Endothelial cell of hepatic sinusoid (primary cell): ENCODE measurements around the gene ABCB11.

ENCODE experiments used
- in situ Hi-C: cut with HindIII; loops from 2 replicates; pipeline ENCODE4 v1.10.0; 2017; ENCODE audit warnings: low sequenced_read_pairs

The ABCB11 gene

DNA sequence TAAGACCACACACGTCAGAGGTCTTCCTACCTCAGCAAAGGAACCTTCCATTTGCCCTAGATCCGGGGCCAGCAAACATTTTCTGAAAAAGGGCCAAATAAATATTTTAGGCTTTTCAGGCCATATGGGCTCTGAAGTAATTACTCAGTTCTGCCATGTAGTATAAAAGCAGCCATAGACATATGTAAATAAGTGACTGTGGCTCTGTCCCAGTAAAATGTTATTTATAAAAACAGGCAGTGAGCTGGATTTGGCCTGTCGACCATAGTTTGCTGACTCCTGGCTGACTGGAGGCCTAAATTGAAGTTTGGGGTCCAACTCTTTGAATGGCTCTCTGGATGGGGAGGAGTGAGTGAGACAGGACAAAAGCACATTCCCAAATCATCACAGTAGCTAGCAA, 49.5 kb downstream of the ABCB11 start:
- in situ Hi-C loops, result no loop called here

DNA sequence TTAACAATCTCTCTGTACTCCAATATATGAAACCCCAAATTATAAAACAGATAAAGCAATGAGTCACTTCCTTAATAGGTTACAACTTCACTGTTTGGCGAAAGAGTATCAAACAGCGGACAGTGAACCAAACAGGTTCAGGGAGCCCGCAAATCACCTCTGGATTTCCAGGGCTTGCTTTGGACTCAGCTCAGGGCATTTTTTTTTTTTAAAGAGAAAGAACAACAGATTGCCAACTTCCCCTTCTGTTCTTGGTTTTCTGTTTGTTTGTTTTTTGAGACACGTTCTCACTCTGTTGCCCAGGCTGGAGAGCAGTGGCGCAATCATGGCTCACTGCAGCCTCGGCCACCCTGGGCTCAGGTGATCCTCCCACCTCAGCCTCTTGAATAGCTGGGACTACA, 52.7 kb downstream of the ABCB11 start:
- in situ Hi-C loops, result no loop called here

DNA sequence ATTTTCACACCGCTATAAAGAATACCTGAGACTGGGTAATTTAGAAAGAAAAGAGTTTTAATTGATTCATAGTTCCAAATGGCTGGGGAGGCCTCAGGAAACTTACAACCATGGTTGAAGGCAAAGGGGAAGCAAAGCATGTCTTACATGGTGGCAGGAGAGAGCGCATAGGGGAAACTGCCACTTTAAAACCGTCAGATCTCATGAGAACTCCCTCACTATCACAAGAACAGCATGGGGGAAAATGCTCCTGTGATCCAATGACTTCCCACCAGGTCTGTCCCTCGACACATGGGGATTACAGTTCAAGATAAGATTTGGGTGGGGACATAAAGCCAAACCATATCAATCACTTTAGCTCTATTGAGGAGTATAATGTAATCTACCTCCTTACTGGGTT, 53.5 kb downstream of the ABCB11 start:
- in situ Hi-C loops, result no loop called here

DNA sequence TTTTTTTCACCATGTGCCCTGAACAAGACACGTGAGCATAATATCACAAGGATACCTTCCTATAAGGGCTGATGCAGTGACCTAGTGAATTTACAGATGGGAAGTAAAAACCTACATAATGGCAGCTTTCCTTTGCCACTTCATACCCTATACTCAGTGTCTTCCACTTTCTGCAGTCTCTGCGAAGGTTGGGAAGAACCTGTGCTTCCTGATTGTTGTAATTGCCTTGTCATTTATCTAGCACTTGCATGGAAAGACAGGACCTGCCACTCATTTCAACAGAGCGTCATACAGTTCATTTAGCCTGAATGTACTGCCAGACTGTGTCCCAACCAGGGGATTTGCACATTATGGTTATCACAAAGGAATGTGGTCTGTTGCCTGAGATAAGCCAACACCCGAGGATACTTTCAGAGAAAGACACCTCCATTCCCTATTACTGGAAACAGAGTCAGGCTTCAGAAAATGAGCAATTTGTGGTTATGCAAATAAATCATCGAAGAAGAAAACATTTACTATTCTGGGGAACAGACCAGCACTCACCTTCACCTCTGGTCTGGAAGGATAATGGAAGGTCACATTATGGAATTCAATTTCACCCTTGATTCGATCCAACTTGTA, 55.0 kb downstream of the ABCB11 start:
- in situ Hi-C loops, result no loop called here

DNA sequence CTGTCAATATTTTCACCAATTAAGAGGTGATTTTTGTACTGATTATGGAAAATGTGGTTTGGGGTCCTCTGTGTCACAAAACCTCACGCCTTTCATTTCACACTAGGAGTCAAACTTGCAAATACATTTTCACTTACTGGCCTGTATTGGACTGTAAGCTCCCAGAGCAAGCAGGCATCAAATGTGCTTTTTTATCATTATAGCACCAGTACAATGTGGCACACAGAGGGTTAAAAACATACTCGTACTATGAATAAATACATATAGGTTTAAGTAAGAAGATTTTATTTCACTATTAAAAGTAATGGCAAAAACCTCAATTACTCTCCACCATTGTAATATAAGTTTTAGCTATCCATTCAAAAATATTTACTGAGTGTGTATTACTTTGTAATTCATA, 56.7 kb downstream of the ABCB11 start:
- in situ Hi-C loops, result no loop called here

DNA sequence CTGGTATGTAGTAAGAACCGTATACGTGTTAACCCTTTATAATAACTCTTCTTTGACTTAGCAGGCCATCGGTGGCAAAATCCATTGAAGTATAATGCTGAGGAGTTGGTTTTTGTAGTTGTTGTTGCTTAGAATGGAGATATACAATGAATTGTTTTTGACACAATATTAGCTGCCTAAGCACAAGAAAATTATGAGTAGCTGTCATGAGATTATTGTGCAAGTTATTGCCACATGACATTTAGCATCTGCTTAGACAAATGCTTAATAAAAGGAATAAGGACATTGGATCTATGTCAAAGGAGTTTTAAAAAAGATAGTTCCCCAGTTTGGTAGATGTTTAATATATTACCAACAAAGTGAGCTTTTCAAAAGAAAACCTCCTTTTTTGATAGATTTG, 59.9 kb downstream of the ABCB11 start:
- in situ Hi-C loops, result no loop called here

DNA sequence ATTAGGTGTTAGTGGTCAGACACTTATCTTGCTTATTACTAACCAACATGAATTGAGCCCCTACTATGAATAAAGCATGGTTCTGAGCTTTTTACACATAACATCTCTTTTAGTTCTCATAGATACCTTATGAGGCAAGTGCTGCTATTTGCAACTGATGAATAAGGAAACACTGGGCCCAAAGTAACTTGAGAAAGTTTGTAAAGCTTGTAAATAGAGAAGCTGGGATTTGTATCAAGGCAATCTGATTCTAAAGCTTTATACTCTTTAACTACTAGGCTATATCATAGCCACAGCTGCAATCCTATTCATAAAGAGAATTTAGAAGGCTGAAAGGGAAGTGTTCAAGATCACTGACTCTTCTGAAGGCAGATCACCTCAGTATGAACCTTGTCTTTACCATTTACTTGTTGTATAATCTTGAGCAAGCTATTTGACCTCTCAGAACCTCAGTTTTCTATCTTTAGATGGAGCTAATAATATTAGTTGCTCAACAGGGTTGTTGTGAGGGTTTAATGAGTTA, 60.4 kb downstream of the ABCB11 start:
- in situ Hi-C loops, result no loop called here

DNA sequence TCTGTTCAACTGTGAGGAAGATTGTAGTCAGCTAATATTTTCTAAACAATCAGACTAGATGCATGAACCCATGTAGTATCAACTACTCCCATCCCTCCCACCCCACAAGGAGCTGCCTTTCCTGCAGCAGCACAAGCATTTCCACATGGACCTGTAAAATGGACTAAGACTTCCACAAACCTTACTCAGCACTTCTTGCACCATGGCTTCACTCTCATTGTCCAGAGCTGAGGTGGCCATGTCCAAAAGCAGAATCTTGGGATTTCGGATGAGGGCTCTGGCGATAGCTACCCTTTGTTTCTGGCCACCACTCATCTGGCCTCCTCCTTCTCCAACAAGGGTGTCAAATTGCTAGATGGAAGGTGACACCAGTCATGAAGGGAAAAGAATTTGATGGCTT, 61.3 kb downstream of the ABCB11 start:
- in situ Hi-C loops, result no loop called here

DNA sequence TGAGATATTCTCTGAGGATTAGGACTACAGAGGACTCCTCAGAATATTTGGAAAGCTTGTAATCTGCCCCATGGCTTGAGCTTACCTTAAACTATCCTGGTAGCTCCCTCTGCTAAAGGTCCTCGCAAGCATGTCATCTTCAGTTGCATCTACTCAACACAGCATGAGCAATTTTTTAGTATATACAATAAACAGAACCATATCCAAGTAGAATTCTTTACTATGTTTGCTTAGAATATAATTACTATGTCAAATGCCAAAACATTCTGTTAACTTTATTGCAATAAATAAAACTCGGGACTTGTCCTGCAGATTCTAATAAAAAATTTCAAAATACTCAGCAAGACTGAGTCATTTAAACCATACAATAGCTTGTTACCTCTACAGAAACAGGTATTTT, 62.8 kb downstream of the ABCB11 start:
- in situ Hi-C loops, result no loop called here

DNA sequence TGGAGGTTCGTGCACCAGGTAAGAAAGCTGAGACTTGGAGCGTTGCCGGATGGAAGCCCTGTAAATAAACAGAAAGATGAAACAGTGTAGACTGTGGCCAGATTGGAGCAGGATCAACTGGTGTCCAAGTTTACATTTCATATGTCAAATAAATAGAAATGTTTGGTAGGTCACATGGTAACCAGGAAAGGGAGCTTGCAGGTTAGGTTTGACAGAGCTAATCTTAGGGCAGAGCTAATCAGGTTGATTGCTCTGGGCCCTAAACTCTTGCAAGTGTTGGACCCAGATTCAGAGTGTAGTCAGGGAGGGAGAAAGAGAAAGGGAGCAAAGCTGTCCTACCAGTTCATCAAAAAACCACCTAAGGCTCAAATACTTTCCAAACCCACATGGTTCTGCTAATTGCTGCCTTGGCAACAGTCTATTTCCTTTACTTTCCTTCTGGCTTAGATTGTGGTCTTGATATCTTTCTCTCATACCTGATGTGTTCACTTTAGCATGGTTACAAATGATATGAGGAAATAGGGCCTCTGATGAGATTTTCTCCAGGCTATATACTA, 66.8 kb downstream of the ABCB11 start:
- in situ Hi-C loops, result no loop called here

DNA sequence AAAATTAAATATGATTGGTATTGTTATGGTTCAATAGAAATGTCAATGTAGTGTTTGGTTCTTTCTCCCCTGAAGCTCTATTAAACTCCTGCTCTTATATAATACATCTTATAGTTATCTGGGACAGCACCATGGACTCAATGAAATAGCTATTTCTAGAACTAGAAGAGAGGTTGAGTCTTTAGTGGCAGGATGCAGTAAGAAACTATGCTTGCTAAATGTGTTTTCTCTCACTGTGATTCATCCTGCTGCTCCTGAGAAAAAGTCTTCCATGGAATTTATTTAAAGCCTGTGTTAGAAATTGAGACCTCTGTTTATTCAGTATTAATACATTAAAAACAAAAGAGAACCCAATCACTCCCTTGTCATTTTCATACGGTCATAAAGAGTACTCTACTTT, 68.5 kb downstream of the ABCB11 start:
- in situ Hi-C loops, result no loop called here

DNA sequence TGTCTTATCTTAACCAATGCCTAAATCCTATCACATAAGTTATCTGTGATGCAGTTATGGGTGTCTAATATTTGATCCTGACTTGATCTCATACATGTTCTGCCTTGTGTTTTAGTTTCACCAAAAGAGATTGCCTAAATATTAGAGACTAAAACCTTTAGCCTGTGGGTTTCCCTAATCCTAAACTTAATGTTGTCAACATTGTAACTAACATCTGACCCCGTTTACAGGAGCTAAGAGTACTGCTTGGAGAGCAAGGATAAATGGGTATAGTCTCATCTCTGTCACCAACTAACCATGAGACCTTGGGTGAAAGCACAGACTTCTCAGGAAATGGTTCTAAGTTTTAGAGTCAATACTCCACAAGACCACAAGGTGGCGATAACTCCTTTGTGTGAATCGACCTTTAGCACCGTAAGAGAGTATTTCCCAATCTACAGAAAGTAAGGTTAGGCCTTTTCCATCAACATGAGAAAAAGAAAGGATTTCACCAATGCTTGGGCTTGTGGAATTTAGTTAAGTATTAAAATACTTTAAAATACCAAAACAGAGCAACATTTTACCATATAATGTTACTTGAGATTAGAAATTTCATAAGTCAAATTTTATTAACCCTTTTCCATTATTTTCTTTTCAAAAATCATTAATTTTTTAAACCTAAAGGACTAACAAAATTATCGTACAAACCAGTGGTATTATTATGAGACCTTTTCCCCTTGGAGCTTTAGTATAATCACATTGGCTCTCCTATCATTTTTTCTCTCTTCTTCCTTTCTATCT, 69.5 kb downstream of the ABCB11 start:
- in situ Hi-C loops, result no loop called here

DNA sequence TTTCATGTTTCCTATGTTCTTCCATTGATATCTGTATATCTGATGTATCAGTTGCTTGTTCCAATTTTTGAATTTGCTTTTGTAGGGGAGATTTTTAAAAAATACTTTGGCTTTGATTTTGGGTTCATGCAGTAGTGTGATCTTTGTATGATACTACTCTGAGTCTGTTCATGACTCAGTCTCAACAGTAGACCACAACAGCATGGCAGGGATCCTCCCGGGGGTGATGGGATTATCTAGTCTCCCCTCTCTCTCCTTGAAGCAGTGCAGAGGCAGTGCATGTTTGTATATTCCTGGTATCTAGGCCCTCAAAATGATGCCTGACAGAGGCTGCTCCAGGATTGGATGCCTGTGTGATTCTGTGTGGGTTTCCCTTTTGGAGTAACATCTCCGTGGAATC, 74.7 kb downstream of the ABCB11 start:
- in situ Hi-C loops, result loop anchor here (5.0 kb wide), 1 partner anchor 171 kb away; no protein-coding TSS in a partner anchor

DNA sequence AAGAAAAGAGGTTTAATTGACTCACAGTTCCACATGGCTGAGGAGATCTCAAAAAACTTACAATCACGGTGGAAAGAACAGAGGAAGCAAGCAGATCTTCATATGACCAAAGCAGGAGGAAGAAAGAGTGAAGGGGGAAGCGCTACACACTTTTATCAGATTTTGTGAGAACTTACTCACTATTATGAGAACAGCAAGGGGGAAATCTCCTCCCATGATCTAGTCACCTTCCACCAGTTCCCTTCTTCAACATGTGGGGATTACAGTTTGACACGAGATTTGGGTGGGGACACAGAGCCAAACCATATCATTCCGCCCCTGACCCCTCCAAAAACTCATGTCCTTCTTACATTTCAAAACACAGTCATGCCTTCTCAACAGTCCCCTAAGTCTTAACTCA, 75.8 kb downstream of the ABCB11 start:
- in situ Hi-C loops, result loop anchor here (5.0 kb wide), 1 partner anchor 172 kb away; no protein-coding TSS in a partner anchor

DNA sequence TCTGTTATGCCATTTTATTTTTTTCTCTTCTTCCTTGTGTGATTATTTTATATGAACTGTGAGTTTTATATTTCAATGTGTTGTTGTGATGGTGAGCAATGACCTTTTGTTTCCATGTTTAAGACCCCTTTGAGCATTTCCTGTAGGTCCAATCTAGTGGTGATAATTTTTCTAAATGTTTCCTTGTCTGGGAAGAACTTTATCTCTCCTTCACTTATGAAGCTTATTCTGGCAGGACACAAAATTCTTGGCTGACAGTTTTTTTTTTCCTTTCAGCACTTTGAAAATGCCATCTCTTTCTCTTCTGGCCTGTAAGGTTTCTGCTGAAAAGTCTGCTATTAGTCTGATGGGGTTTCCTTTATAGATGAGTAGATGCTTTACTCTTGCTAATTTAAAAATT, 76.9 kb downstream of the ABCB11 start:
- in situ Hi-C loops, result no loop called here

DNA sequence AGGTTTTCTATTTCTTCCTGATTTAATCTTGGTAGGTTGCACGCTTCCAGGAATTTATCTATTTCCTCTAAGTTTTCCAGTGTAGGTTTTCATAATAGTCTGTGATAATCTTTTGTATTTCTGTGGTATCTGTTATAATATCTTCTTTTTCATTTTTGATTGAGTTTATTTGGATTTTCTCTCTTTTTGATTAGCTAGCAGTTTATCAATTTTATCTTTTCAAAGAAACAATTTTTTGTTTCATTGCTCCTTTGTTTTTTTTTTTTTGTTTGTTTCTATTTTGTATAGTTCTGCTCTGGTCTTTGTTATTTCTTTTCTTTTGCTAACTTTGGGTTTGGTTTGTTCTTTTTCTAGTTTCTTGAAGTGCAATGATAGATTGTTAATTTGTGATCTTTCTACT, 78.7 kb downstream of the ABCB11 start:
- in situ Hi-C loops, result no loop called here

DNA sequence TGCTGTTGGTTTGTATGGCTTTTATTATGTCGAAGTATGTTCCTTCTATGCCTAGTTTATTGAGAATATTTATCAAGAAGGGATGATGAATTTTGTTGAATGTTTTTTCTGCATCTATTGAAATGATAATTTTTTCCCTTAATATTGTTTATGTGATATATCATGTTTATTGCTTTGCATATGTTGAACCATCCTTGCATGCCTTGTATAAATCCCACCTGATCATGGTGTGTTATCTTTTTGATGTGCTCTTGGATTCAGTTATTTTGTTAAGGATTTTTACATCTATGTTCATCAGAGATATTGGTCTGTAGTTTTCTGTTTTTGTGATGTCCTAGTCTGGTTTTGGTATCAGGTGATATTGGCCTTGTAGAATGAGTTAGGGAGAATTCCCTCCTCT, 79.3 kb downstream of the ABCB11 start:
- in situ Hi-C loops, result no loop called here

DNA sequence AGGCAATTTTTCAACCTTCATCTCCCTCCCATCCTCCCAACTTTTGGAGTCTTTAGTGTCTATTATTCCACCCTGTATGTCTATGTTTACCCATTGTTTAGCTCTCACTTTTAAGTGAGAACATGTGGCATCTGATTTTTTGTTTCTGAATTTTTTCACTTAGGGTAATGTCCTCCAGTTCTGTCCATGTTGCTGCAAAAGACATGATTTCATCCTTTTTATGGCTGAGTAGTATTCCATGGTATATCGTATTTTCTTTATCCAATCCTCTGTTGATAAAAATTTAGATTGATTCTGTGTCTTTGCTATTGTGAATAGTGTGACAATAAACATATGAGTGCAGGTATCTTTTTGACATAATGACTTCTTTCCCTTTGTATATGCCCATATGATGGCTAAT, 81.8 kb downstream of the ABCB11 start:
- in situ Hi-C loops, result no loop called here

DNA sequence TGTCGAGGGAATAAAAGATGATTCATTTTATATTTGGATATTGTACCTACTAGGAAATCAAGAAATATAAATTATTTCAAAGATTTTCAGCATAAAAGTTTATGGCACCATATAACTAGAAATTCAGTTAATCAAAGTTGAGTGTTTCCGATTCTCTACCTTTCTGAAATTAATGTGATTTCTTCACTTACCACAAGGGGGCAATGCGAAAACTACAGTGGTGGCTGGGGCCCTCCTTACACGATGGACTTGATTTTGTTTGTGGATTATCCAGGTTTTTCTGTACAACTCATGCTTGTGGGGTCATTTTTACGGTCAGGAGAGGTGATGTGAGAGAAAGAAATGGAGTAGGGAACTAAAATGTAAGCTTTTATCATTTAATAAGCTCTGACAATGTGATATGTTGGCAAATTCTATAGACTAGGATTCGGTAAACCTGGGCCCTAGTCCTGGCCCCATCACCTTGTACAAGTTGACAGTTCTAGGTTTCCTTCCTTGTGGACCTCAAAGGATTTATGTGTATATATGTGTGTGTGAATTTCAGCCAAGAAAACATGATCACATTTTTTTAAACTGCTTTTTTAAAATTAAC, 82.4 kb downstream of the ABCB11 start:
- in situ Hi-C loops, result no loop called here

DNA sequence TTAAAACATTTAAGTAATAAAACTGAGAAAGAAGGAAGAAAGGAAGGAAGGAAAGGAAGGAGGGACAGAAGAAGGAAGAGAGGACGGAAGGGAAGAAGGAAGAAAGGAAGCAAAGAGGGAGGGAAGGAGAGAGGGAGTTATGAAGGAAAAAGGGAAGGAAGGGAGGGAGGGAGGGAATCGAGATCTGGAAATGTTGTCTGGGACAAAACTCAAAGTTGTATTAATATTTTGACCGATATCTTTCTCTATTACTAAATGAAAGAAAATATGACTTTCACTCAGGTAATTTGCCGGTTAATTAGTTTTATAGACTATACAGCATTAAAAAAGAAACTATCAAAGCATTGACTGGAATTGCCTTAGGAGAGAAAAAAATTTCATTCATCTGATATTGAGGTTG, 85.6 kb downstream of the ABCB11 start:
- in situ Hi-C loops, result no loop called here

DNA sequence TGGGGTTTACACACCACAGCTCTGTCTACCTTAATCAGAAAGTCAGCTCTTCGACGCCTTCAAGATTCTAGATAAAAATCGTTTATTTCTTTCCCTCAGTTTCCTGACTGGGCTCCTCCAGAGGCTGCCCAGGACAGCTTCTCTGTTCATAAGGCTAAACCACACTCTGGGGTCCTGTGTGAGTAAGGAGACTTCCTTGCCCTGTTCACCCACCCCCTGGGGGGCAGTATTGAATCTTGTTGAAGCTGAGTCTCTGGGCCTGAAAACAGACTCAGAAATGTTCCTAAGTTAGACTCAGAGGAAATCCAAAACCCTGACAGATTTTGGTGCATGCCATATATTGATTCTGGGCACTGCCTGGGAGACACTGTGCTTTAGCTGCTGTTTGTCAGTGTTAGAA, 87.1 kb downstream of the ABCB11 start:
- in situ Hi-C loops, result no loop called here

DNA sequence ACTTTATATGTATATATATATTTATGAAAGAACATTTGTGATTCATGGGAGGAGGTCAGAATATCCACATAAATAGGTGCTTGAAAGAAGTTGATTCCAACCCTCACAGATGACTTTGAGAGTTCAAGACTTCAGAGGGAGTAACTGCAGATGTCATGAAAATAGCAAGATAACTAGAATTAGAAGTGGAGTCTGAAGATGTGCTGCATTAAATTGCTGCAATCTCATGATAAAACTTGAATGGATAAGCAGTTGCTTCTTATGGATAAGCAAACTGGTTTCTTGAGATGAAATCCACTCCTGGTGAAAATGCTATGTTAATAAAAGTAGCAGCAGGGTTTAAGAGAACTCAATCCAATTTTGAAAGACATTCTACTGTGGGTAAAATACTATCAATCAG, 89.8 kb downstream of the ABCB11 start:
- in situ Hi-C loops, result no loop called here
